Nephron progenitor cell (in vitro differentiated cells): ENCODE data around the gene NPIPB2.
A peak's percentile ranks its signal among the peaks of the same experiment; 100 is the strongest.

Experiments
- DNase-seq: peaks from one replicate; pipeline ENCODE4 v3.0.0; 2021
- H3K27ac Mint-ChIP-seq: 2 replicates; pipeline ENCODE4 v1.8.0; 2021; ENCODE audit warnings: mild to moderate bottlenecking, moderate library complexity, mixed read lengths
- H3K27me3 Mint-ChIP-seq: 2 replicates; pipeline ENCODE4 v1.8.0; 2021; ENCODE audit warnings: mild to moderate bottlenecking, low read depth, mixed read lengths; ENCODE audit not compliant: poor library complexity
- H3K36me3 Mint-ChIP-seq: 2 replicates; pipeline ENCODE4 v1.8.0; 2021; ENCODE audit warnings: low read depth, mixed read lengths
- H3K4me1 Mint-ChIP-seq: 2 replicates; pipeline ENCODE4 v1.8.0; 2021; ENCODE audit warnings: mixed read lengths
- H3K4me3 Mint-ChIP-seq: 2 replicates; pipeline ENCODE4 v1.8.0; 2021; ENCODE audit warnings: mild to moderate bottlenecking, moderate library complexity, mixed read lengths
- H3K9me3 Mint-ChIP-seq: 2 replicates; pipeline ENCODE4 v1.8.0; 2021; ENCODE audit warnings: mild to moderate bottlenecking, moderate library complexity, mixed read lengths
- TF ChIP-seq, protein P1 (sequence below): fragments of 200-600 bp; sonication (generic); IDR thresholded peaks from 2 replicates; pipeline ENCODE4 v1.5.0; 2021; ENCODE audit warnings: antibody characterized with exemption

Gene NPIPB2

GRCh38 chr16:11915644-11916523 lies 26.0 kb downstream of the NPIPB2 start, which contains the start of gene GSPT1:
Gene GSPT1 (minus strand): TSS chr16:11915956. CDS start chr16:11915720, 236 bp downstream.
- TF ChIP-seq, protein P1, sequence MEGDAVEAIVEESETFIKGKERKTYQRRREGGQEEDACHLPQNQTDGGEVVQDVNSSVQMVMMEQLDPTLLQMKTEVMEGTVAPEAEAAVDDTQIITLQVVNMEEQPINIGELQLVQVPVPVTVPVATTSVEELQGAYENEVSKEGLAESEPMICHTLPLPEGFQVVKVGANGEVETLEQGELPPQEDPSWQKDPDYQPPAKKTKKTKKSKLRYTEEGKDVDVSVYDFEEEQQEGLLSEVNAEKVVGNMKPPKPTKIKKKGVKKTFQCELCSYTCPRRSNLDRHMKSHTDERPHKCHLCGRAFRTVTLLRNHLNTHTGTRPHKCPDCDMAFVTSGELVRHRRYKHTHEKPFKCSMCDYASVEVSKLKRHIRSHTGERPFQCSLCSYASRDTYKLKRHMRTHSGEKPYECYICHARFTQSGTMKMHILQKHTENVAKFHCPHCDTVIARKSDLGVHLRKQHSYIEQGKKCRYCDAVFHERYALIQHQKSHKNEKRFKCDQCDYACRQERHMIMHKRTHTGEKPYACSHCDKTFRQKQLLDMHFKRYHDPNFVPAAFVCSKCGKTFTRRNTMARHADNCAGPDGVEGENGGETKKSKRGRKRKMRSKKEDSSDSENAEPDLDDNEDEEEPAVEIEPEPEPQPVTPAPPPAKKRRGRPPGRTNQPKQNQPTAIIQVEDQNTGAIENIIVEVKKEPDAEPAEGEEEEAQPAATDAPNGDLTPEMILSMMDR: no peak
- H3K4me3 Mint-ChIP-seq: peak within 1 kb of the TSS; percentile 96
- H3K27ac Mint-ChIP-seq: peak within 1 kb of the TSS; percentile 95
- peak; percentile 99 for DNase-seq
- H3K9me3 Mint-ChIP-seq: no peaks in the 10 kb centered on the region
- H3K4me1 Mint-ChIP-seq: peaks cover 40% of the 10 kb centered on the region
- no peaks in the 10 kb centered on the region for H3K36me3 Mint-ChIP-seq
- peaks cover 20% of the 10 kb centered on the region for H3K27me3 Mint-ChIP-seq

GRCh38 chr16:11915114-11915643 lies 26.7 kb downstream of the NPIPB2 start:
- Mint-ChIP-seq H3K4me3 (peak overlapping the region; percentile 96), H3K27ac (peak overlapping the region; percentile 95), H3K9me3 (no peaks in the 10 kb centered on the region), H3K4me1 (peaks cover 47% of the 10 kb centered on the region), H3K36me3 (no peaks in the 10 kb centered on the region), H3K27me3 (peaks cover 14% of the 10 kb centered on the region)
- peak; percentile 57 for DNase-seq
- TF ChIP-seq, protein P1: no peak

- no peak for DNase-seq
- Mint-ChIP-seq H3K36me3 (peaks cover 3% of the 10 kb centered on the region), H3K27me3 (peaks cover 7% of the 10 kb centered on the region), H3K27ac (peak overlapping the region; percentile 95), H3K4me1 (peaks cover 54% of the 10 kb centered on the region), H3K9me3 (no peaks in the 10 kb centered on the region), H3K4me3 (peak overlapping the region; percentile 96)
- TF ChIP-seq, protein P1: no peak
Observed at GRCh38 chr16:11914210-11915113, 27.4 kb downstream of the NPIPB2 start.

DNA sequence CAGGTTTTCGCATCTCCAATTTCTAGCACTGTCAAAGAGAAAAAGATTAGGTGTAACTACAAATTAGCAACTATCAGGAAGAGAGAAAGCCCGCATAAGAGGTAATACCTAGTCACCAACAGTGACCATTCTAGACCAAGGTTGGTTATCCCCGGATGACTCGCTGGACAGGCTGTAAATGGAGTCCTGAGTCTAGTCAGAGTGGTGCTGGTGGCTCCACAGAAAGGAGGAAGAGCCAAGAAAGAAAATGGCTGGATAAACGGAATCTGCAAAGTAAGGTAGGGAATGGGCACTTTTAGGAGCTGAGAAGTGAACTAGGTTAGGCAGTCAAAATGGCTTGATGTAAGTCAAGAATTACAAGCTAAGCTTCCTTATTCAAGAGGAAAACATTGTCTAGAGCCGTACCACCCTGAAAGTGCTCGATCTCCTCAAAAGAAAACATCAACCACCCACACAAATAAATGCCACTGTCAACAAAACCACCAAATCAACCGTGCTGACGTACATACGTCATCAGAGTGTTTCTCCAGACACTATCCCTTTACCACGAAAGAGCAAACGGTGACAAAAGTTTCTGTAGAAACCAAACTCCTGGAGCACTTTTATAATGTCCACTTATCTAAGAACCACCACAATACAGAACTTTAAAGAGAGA lies 28.3 kb downstream of the NPIPB2 start:
- TF ChIP-seq, protein P1: no peak
- peaks cover 5% of the 10 kb centered on the region for H3K27me3 Mint-ChIP-seq
- H3K27ac Mint-ChIP-seq: peak overlapping the region; percentile 38
- H3K9me3 Mint-ChIP-seq: no peaks in the 10 kb centered on the region
- no peak for DNase-seq
- H3K4me1 Mint-ChIP-seq: peaks cover 58% of the 10 kb centered on the region
- peak overlapping the region; percentile 96 for H3K4me3 Mint-ChIP-seq
- peaks cover 11% of the 10 kb centered on the region for H3K36me3 Mint-ChIP-seq

GRCh38 chr16:11909653-11910545 lies 31.9 kb downstream of the NPIPB2 start:
- H3K27ac Mint-ChIP-seq: peak overlapping the region; percentile 31
- peaks cover 50% of the 10 kb centered on the region for H3K4me1 Mint-ChIP-seq

More at GRCh38 chr16:11909653-11910545, 31.9 kb downstream of the NPIPB2 start:
- H3K27me3 Mint-ChIP-seq: peaks cover 2% of the 10 kb centered on the region
- H3K9me3 Mint-ChIP-seq: no peaks in the 10 kb centered on the region
- TF ChIP-seq, protein P1: no peak
- no peak for DNase-seq
- peak overlapping the region; percentile 33 for H3K4me3 Mint-ChIP-seq
- H3K36me3 Mint-ChIP-seq: peaks cover 41% of the 10 kb centered on the region
